OCI-LY3 (cell line): ENCODE measurements around the gene TAPT1.

Experiments
- CTCF ChIP-seq: fragments of 200-600, 300-600 bp; sonication (generic); IDR thresholded peaks from 2 replicates; pipeline ENCODE4 v1.5.1; 2014; ENCODE audit warnings: antibody characterized with exemption, low read length, low read depth
- EZH2phosphoT487 ChIP-seq: fragments of 200-600 bp; shearing (Covaris generic); IDR thresholded peaks from 2 replicates; pipeline ENCODE4 v1.6.1; 2018; ENCODE audit warnings: antibody characterized with exemption, mixed run types, low read depth

GRCh38 chr4:16116019-16116418 is 110.3 kb downstream of the TAPT1 start:
- TF ChIP-seq CTCF (no peak), EZH2phosphoT487 (no peak)
